EH (cell line): ENCODE measurements around the gene TKTL1.
"Not testable (repeated sequence)": the region's sequence is repeated elsewhere in the genome, so short reads cannot be mapped to it uniquely, and the experiment has no call there.

Source experiments
- DNase-seq: peaks from one replicate; pipeline ENCODE4 v3.0.0-alpha.2; 2015; ENCODE audit warnings: low read depth

The TKTL1 gene

DNA sequence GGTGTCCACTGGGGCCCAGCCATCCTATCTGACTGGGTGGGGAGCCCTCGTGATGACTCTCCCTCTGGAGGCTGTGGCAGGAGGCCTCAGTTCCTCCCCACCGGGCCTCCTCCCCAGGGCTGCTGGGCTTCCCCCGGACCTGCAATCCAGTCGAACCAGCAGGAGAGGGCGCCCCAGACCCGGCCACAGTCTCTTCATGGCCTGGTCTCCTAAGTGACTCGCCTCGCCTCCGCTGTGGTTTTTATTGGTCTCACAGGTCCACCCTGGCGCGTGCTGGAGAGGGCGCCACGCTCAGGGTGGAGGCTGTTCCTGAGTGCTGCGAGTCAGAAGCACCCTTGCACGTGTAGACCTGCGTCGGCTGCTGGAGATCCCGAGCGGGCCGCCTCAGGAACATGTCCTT is 48.0 kb downstream of the TKTL1 start:
- not testable (repeated sequence) for DNase-seq

DNA sequence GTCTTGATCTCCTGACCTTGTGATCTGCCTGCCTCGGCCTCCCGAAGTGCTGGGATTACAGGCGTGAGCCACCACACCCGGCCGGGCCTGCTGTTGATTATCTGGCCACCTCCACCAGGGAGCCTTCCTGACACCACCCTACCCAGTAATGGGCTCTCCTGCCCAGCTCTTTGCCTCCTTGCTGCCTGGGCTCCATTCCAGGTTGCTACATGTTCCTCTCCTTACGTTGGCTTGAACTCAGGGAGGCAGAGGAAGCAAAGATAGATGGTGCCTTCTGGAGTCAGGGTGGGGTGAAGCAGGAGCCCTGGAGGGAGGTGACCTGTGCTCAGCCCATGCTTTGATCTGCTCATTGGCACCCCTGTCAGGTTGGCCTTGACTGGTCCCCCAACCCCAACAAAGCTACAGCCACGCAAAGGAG is 52.5 kb downstream of the TKTL1 start:
- DNase-seq: peak; percentile 51

DNA sequence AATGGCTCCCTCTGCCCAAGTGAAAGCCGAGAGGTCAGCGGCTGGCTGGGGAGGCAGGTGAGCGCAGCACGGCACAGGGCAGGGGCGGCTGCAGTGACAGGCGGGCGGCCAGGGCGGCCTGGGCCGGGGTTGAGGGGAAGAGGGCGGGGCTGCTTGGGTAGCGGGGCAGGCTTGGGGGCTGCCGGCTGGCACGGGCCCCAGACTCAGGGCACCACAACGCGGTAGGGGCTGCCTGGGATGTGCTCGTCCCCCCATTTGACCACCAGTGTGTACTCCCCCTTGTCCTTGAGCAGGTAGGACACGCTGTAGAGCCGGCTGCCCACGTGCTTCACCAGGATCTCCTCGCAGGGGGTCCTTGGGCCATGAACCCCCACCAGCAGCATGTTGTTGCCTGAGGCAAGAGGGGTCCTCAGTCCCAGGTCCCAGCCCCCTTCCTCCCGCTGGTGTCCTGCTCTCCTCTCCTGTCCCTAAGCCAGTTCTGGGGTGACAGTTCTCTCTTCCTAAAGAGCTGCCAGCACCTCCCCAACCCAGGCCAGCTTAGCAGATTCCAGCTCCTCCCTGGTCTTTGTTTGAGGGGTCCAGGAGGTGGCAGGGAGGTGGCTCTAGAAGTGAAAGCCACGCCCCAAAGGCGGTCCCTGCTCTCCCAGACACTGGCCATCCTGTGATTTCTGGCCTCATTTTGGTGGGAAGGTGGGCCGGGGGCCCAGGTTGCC is 53.2 kb downstream of the TKTL1 start:
- peak; percentile 38 for DNase-seq

DNA sequence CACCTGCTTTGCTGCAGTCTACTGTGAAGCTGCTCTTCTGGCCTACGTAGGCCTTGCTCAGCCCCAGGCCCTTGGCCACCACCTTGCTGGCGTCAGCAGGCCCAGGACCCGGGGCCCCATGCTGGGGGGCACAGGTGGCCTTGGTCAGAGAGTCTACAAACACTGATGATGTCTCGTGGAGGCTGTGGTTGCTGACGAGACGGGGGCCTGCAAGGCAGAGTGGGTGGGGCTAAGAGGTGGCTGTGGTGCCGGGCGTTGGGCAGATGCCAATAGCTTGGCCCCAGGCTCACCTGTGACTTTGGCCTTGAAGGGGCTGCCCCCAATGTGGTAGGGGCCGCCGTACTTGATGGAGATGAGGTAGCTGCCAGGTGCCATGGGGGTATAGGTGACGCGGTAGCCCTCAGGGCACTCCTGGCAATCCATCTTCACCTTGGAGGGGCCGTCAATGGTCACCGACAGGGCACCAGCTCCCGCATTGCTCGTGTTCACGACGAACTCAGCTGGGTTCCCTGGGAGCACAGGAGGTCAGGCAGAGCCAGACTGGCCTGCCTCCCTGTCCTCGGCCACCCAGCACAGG is 53.9 kb downstream of the TKTL1 start:
- peak; percentile 27 for DNase-seq

DNA sequence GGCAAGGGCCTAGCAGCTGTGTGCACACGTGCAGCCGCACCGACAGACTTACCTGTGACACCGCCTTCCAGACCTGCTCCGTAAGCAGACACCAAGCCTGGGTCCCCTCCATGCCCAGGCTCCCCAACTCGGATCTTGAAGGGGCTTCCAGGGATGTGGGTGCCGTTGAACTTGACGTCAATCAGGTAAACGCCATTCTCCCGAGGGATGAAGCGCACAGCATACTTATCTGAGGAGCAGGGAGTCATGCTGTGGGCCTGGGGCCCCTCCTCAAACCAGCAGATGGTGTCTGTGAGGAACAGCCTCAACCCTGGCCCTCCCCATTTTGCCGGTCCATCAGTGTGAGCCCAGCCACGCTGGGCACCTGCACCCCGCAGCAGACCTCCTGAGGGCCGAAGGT is 54.4 kb downstream of the TKTL1 start:
- peak; percentile 20 for DNase-seq

DNA sequence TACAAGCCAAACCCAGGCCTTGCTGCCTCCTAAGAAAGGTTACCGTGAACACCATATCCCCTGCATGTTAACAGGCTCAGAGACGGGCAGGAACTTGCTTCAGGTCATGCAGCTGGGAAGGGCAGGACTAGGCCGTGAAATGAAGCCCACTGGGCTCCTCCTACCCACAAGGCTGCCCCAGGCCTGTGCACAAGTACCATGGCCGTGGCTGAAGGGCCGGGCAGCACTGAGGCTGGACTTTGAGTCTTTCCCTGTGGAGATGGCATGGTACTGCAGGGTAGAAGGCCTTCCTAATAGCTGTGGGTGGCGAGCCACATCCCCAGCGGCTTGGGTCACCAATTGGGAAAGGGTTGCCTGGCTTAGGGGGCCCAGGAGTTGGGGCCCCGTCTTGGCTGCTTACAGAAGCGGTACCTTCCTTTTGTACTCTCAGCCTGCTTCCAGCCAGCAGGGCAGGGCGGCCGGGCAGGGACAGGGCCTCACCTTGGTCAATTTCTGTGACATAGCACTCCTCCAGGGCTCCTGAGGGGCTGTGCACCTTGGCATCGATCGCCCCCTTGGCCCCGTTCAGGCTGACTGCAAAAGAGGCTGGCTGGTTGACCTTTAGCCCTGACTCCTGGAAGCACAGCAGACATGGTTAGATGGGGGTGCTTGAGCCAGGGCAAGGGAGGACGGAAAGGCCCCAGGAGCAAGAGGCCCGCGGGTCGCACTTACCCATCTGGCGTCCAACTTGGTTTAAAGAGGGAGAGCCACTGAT is 55.0 kb downstream of the TKTL1 start:
- peak; percentile 20 for DNase-seq

DNA sequence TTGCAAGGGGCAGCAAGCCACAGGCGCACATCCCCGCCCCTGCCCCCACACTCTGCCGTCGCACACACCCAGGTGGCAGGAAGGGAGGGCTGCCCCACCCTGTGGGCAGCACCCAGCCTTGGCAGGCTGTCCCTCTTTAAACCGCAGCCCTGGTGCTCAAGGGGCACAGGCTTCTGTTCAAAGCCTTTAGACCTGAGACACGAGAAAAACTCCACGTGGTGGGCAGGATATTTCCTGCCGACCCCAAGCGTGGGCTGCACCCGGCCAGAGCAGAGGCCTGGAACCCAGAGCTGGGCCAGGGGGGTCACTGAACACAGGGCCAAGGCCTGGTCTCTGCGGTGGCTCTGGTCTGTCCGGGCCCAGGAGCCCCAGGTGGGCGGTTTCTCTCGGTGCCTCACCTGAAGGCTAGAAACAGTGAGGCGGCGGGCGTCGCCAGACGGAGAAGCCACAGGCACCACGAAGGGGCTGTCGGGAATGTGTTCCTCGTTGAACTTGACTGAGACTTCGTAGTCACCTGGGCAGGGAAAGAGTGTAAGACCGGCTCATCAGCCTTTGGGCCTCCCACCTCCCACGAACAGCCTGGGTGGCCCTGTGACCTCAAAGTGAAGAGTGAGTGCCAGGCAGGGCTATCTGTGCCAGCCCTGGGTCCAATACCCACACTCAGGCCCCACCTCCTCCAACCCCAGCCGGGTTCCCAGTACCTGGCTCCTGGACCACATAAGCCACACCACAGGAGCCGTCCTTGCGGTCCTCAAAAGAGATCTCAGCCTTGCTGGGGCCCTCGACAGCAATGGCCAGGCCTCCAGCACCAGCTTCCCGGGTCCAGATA is 55.8 kb downstream of the TKTL1 start:
- DNase-seq: peak; percentile 16

DNA sequence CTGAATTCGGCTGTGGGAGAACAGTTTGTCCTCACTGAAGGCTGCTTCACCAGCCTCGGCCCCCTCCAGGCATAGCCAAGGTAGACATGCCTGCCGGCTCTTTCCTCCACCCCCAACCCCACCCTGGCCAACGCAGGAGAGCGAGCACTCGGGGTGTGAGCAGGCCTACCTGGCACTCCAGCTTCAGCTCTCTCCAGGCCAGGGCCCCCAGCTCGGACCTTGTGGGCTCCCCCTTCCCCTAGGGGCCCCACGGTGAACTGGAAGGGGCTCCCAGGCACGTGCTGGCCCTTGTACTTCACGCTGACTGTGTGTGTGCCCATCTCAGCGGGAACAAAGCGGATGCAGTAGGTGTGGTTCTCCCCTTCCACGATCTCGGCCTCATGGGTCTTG is 56.4 kb downstream of the TKTL1 start:
- DNase-seq: no peak

DNA sequence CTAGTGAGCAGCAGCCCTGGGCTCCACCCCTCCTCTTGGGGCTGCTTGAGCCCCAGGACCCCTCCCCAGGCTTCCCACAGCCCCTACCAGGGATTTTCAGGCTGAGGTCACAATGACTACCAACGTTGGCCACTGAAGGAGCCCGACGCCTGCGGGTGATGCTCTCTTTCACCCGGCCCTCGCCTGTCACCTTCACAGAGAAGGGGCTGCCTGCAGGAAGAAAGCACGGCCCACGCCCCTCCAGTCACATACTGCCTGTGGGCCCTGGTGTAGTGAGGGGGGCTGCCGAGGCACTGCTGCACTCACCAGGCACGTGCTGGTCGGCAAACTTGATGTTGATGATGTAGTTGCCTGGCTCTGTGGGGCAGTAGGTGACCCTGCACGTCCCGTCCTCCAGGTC is 56.9 kb downstream of the TKTL1 start:
- peak; percentile 18 for DNase-seq

DNA sequence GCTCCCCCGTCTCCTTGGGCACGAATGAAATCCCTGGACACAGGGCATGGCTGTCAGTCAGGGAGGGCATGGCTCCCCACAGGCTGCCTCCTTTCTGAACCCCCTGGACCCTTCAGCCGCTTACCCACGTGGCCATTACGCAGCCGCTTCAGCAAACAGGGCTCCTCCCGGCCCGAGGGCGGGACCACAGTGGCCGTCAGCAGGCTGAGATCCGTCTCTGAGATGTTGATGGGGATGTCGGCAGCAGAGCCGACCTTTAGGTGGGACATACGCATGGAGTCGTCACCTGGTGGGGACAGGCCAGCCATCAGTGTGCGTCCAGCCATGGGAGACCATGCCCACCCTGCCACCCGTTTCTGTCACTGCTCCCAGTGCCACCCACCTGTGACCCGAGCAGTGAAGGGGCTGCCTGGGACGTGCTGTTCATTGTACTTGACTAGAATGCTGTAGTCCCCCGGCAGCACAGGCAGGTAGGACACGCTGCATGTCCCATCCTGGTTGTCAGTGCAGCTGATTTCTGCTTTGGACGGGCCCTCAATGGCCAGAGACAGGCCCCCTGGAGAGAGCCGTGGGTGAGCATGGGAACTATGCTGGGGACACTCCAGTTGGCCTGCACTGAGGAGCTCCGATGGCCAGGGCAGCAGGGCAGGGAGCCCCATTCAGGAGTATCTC is 57.7 kb downstream of the TKTL1 start:
- peak; percentile 17 for DNase-seq

DNA sequence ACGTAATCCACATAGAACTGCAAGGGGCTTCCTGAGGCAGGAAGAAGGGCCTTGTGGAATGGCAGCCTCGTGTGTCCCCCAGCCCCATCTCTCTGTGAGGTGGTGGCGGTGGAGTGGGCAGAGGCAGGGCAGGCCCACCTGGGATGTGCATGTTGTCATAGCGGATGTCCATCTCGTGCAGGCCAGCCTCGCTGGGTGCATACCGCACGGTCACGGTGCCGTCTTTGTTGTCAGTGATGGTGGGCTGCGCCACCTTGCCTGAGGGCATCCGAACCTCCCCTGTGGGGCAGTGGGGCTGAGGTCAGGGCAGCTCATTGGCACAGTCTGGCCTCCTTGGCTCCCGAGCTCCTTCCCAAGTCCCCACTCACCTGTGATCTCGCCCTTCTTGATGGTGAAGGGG is 58.4 kb downstream of the TKTL1 start:
- peak; percentile 18 for DNase-seq

DNA sequence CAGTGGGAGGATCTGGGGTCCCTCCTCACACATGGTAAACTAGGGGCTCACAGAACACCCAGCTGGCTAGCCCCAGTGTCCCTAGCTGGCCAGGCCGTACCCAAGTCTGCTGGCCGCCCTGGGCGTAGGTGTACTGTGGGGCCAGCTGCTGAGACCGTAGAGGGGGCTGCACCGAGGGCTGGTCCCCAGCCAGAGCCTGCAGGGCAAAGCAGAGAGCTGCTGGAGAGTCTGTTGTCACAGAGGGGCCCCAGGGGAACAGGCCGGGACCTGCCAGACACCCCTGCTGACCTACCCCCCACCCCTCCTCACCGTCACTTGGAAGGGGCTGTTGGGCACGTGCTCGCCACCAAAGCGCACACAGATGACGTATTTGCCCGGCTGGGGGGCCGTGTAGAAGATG is 58.9 kb downstream of the TKTL1 start:
- DNase-seq: no peak

DNA sequence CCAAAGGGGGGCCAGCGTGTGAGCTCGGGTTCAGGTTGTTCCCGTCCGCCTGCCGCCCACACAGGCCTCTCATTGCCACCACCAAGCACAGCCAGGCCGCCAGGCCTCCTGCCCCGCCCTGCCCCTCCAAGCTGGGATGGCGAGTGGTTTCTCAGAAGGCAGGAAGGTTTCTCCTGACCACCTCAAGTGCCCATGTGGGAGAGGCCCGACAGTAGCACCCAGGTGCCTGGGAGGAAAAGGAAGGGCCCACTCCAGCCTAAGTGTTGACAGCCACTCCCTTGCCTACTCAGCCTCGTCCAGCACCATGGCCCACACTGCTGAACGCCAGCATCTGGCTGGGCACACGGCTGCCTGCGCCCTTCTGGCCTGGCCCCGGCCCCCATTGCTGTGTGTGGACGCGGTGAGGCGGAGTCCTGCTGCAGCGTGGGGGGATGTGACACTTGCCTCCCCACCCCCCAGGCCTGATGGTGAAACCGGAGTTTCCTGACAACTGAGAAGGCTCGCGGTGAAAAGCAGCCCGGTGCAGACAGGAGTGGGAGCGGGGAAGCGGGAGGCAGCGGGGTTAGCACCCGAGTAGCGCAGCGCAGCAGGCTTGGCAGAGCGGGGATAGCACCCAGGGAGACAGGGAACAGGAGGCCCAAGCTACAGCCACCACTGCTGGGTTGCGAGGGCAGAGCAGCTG is 59.6 kb downstream of the TKTL1 start:
- DNase-seq: peak; percentile 26

DNA sequence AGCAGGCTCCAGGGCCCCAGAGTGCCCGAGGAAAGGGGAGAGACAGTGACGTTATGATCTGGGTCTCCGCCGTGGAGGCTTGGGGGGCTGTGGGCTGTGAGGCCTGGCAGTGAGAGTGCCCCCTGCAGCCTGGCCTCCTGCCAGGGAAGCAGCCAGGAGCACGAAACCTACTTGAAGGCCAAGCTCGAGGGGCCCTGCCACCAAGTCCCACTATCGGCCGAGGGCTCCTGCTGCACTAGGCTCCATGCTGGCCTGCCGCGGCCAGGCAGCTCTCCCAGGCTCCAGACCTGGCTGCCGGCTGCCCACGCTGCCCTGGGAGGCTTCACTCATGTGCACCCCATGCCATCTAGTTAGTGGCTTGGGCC is 60.2 kb downstream of the TKTL1 start:
- peak; percentile 41 for DNase-seq

DNA sequence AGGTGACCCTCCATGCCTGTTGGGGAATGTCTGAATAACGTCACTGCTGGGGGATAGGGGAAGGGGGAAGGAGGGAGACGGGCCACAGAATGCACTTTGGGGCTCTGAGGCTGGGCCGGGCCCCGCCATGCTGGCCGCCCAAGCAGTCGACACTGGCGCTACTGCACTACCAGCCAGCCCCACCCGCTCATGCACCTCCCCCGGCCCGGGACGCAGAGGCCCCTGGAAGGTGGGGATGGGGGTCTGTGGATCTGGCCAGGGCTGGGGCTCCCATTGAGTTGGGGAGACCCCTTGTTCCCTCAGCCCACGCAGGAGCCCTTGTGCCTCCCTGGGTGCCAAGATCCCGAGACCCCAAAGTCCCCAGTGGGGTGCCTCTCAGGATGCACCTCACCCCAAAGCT is 61.0 kb downstream of the TKTL1 start:
- peak; percentile 16 for DNase-seq

DNA sequence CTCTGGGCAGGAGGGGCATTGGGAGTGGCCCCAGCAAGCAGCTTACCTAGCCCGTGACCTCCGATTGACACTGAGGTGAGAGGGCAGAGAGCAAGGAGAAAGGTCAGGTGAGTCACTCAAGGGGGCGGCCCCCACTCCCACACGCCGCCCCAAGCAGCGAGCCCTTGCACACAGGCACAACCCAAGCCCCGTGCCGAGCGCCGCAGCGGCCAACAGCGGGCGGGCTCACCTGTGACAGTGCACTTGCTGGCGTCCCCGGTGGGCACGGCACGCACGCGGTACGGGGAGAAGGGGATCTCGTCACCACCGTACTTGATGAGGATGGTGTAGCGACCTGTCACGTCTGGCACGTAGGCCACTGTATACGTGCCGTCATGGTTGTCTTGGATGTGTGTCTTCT is 61.6 kb downstream of the TKTL1 start:
- DNase-seq: peak; percentile 15

DNA sequence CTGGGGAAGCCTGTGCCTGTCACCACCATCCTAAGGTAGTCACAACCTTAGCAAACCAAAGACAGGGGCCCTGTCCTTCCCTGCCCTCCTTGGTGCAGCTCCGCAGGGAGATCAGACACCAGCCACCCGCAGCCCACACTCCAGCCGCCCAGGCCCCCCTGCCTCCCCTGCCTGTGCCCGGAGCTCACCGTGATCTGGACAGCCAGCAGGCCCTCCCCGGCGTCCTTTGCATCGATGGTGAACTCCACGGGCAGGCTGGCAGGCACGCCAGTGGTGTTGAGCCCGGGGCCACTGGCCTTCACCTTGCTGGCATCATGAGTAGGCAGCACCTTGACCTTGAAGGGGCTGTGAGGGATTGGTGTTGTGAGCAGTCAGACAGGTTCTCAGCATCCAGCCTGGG is 62.4 kb downstream of the TKTL1 start:
- peak; percentile 10 for DNase-seq

DNA sequence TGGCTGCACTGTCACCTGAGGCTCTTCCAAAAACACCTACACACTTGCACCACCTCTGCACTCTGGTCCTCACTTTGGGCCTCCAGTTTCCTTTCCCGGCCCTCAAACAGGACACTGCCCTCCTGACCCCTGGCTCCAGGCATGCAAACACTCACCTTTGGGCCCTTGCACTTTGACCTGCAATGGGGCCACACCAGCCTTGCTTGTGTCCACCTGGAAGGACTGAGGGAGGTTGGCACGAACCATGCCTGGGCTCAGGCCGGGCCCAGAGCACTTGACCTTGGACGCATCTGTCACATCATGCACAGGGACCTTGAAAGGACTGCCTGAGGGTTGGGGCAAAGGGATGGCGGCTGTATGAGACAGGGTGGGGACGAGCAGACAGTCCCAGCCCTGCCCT is 63.2 kb downstream of the TKTL1 start:
- peak; percentile 7 for DNase-seq

DNA sequence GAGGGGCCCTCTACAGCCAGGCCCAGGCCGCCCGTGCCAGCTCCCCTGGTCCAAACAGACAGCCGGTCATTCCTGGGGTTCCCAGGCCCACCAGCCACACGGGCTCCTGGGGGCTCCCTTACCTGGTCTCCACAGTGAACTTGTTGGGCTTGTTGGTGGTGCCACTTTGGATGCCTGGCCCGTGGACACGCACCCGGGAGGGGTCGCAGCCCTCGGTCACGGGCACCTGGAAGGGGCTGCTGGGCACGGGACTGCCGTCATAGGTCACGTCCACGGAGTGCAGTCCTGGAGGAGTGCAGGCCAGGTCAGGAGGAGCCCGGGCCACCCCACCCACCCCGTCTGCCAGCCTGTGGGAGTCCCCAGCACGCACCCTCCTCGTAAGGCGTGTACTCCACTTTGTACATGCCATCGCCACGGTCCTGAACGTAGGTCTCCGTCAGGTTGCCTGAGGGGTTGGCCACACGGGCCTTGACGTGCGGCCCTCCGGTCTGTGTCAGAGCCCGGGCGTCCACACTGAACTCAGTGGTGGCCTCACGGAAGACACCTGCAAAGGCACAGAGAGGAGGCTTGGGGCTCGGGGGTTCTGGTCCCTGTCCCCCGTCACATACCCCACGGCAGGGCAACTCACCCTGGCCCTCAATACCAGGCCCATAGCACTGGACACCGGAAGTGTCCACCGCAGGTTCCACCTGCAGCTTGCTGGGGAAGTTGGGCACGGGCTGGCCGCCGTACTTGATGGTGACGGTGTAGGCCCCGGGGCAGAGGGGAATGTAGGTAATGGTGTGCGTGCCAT is 64.0 kb downstream of the TKTL1 start:
- DNase-seq: no peak

DNA sequence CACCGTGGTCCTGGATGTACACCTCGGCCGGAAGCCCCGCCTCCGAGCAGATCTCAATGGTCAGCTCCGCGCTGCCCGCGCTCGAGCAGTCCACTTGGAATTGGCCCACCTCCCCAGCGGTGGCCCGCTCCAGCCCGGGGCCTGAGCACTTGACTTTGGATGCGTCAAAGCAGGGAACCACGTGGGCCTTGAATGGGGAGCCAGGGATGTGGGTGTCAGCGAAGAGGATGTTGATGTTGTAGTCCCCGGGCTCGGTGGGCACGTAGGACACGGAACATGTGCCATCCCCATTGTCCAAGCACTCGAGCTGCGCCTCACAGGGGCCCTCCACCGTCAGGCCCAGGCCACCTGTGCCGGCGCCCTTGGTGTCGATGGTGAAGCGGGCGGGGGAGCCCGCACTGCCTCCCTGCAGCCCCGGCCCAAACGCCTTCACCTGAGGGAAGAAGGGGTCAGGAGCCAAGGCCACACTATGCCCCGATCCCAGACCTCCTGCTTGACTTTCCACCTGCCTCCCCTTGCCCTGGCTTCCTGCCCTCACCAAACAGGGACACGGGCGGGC is 64.6 kb downstream of the TKTL1 start:
- no peak for DNase-seq
